SK-N-SH (cell line): ENCODE measurements around the gene RAB3B. TPM values are rescaled to one million over a fixed set of nuclear protein-coding genes. Genes with fewer than 3 reads are reported as not detected.

Experiments
- CTCF ChIA-PET: fragments of 300-600, 350-600 bp; formaldehyde crosslinking; extraction: SDS; loops from one replicate; lab custom pipeline; 2021; lab: Yijun Ruan, JAX
- POLR2A ChIA-PET: fragments of 350-600 bp; sonication (Branson Sonifier 250); formaldehyde crosslinking; extraction: SDS; loops from one replicate; lab custom pipeline; 2020; ENCODE audit warnings: antibody characterized with exemption, inconsistent platforms; lab: Yijun Ruan, JAX
- DNase-seq: peaks from one replicate; pipeline ENCODE4 v3.0.0; 2012
- H2AFZ ChIP-seq: fragments of 200-600 bp; sonication (generic); 2 replicates; pipeline ENCODE4 v1.8.1; 2016; ENCODE audit warnings: antibody characterized with exemption, mild to moderate bottlenecking, low read depth
- H3F3A ChIP-seq: fragments of 200-600 bp; sonication (generic); replicated peaks from 2 replicates; pipeline ENCODE3; 2016; ENCODE audit warnings: antibody characterized with exemption, mild to moderate bottlenecking; ENCODE audit not compliant: insufficient read depth
- H3K27ac ChIP-seq, 2 experiments: fragments of 200-500 bp in 1 of 2; fragments of 200-600 bp in 1 of 2; sonication (Bioruptor generic) in 1 of 2; sonication (generic), shearing (Covaris generic) in 1 of 2; 2 replicates each; pipeline versions ENCODE4 v1.5.1 to v1.6.1; 2014 to 2016; ENCODE audit warnings: low read depth in 2 of 2, inconsistent platforms in 1 of 2, low read length in 1 of 2, mild to moderate bottlenecking in 1 of 2, mixed read lengths in 1 of 2
- H3K27me3 ChIP-seq: fragments of 200-600 bp; sonication (generic), shearing (Covaris generic); 2 replicates; pipeline ENCODE4 v1.6.1; 2016; ENCODE audit warnings: mixed run types; ENCODE audit not compliant: insufficient read depth
- H3K36me3 ChIP-seq, 2 experiments: fragments of 200-500 bp in 1 of 2; fragments of 200-600 bp in 1 of 2; sonication (Bioruptor generic) in 1 of 2; sonication (generic) in 1 of 2; replicated peaks in 1 of 2; 2 replicates each; pipeline versions ENCODE3 to v1.5.1; 2014 to 2016; ENCODE audit warnings: low read length in 1 of 2, mild to moderate bottlenecking in 1 of 2; ENCODE audit not compliant: insufficient read depth in 2 of 2, control insufficient read depth in 1 of 2
- H3K4me1 ChIP-seq, 2 experiments: fragments of 200-500 bp in 1 of 2; fragments of 200-600 bp in 1 of 2; sonication (Bioruptor generic) in 1 of 2; sonication (generic), shearing (Covaris generic) in 1 of 2; 2 replicates each; pipeline versions ENCODE4 v1.5.1 to v1.6.1; 2014 to 2016; ENCODE audit warnings: low read depth in 1 of 2, low read length in 1 of 2, mixed run types in 1 of 2; ENCODE audit not compliant: insufficient read depth in 2 of 2, control insufficient read depth in 1 of 2
- H3K4me2 ChIP-seq: fragments of 200-600 bp; sonication (generic), shearing (Covaris generic); 2 replicates; pipeline ENCODE4 v1.6.1; 2017; ENCODE audit warnings: mixed run types
- H3K4me3 ChIP-seq, 2 experiments: fragments of 200-500 bp in 1 of 2; fragments of 200-600 bp in 1 of 2; sonication (Bioruptor generic) in 1 of 2; sonication (generic), shearing (Covaris generic) in 1 of 2; 2 replicates each; pipeline versions ENCODE4 v1.5.1 to v1.8.1; 2014 to 2016; ENCODE audit warnings: low read depth in 2 of 2, inconsistent platforms in 1 of 2, low read length in 1 of 2, mild to moderate bottlenecking in 1 of 2, mixed read lengths in 1 of 2, moderate library complexity in 1 of 2
- H3K79me2 ChIP-seq: fragments of 200-600 bp; sonication (generic); 2 replicates; pipeline ENCODE4 v1.8.1; 2017; ENCODE audit warnings: mild to moderate bottlenecking; ENCODE audit not compliant: insufficient read depth
- H3K9ac ChIP-seq: fragments of 200-600 bp; sonication (generic); 2 replicates; pipeline ENCODE4 v1.6.1; 2017; ENCODE audit warnings: mixed run types
- H3K9me2 ChIP-seq: fragments of 200-600 bp; sonication (generic); 2 replicates; pipeline ENCODE4 v1.6.1; 2017; ENCODE audit warnings: mixed run types
- H3K9me3 ChIP-seq: fragments of 200-600 bp; sonication (generic); 2 replicates; pipeline ENCODE4 v1.6.1; 2017; ENCODE audit warnings: mixed run types, mild to moderate bottlenecking, moderate library complexity
- H4K20me1 ChIP-seq: fragments of 200-600 bp; sonication (generic); 2 replicates; pipeline ENCODE4 v1.6.1; 2017; ENCODE audit warnings: mild to moderate bottlenecking, mixed run types; ENCODE audit not compliant: insufficient read depth
- CHD2 ChIP-seq: fragments of 150-350 bp; IDR thresholded peaks from 2 replicates; pipeline ENCODE4 v1.6.1; 2018; ENCODE audit warnings: low read length; ENCODE audit not compliant: partially characterized antibody
- ELF1 ChIP-seq: IDR thresholded peaks from 2 replicates; pipeline ENCODE4 v1.4.0; 2012
- EZH2phosphoT487 ChIP-seq: fragments of 200-600 bp; sonication (generic); IDR thresholded peaks from 2 replicates; pipeline ENCODE4 v1.6.1; 2017; ENCODE audit warnings: low read depth, mixed run types, mild to moderate bottlenecking, antibody characterized with exemption, moderate library complexity, borderline replicate concordance
- FOXM1 ChIP-seq: IDR thresholded peaks from 2 replicates; pipeline ENCODE4 v1.4.0; 2012; ENCODE audit warnings: low read depth, mild to moderate bottlenecking
- JUND ChIP-seq: IDR thresholded peaks from 2 replicates; pipeline ENCODE4 v1.4.0; 2012
- MAX ChIP-seq: IDR thresholded peaks from 2 replicates; pipeline ENCODE4 v1.4.0; 2012; ENCODE audit warnings: low read depth
- MEF2A ChIP-seq: IDR thresholded peaks from 2 replicates; pipeline ENCODE4 v1.4.0; 2012; ENCODE audit warnings: low read depth, borderline replicate concordance
- MXI1 ChIP-seq: IDR thresholded peaks from 2 replicates; pipeline ENCODE4 v1.6.1; 2012; ENCODE audit warnings: mild to moderate bottlenecking, low read depth, low read length, improper control_type of control experiment
- NFIC ChIP-seq: IDR thresholded peaks from 2 replicates; pipeline ENCODE4 v1.4.0; 2012; ENCODE audit warnings: borderline replicate concordance
- RCOR1 ChIP-seq: fragments of 150-350 bp; IDR thresholded peaks from 2 replicates; pipeline ENCODE4 v1.6.1; 2017; ENCODE audit warnings: antibody characterized with exemption, low read length
- RFX5 ChIP-seq: IDR thresholded peaks from 2 replicates; pipeline ENCODE4 v1.6.1; 2012; ENCODE audit warnings: mild to moderate bottlenecking, improper control_type of control experiment, low read length
- SIN3A ChIP-seq: IDR thresholded peaks from 2 replicates; pipeline ENCODE4 v1.6.1; 2012; ENCODE audit warnings: low read depth, mild to moderate bottlenecking, low read length, moderate library complexity, borderline replicate concordance
- TCF12 ChIP-seq: IDR thresholded peaks from 2 replicates; pipeline ENCODE4 v1.4.0; 2012
- USF2 ChIP-seq: fragments of 150-350 bp; IDR thresholded peaks from 2 replicates; pipeline ENCODE4 v1.6.1; 2017; ENCODE audit warnings: antibody characterized with exemption, low read length, low read depth, borderline replicate concordance
- ZBTB33 ChIP-seq: IDR thresholded peaks from 2 replicates; pipeline ENCODE4 v1.4.0; 2012; ENCODE audit warnings: low read depth, borderline replicate concordance
- whole genome bisulfite sequencing: methylation state at CpG from one replicate; pipeline ENCODE4 v1.1.6; 2017; ENCODE audit warnings: low lambda C conversion rate; 5-methylcytosine and 5-hydroxymethylcytosine counted together
- polyA plus RNA-seq, 3 experiments: library from polyadenylated mRNA; depleted of rRNA; stranded (reverse); fragments of >200 nt; gene quantifications; 2 replicates each; pipeline ENCODE4 v1.2.3, GENCODE V29; 2012
- TF ChIP-seq, protein P1 (sequence below): fragments of 150-350 bp; IDR thresholded peaks from 2 replicates; pipeline ENCODE4 v1.6.1; 2016; ENCODE audit warnings: mild to moderate bottlenecking, low read depth, low read length

RAB3B gene
- polyA plus RNA-seq, 1 of the 3 experiments (the other 2 are of a cell fraction): 10.2 TPM

- no peak for DNase-seq
- Histone ChIP-seq H3K27me3 (no peaks in the 10 kb centered on the region), H3K79me2 (peaks cover 63% of the 10 kb centered on the region; the same call in 1 of the 2 replicates), H3K4me1 (peaks cover 7 to 54% of the 10 kb centered on the region in 2 experiments; a peak in 2 of 4 replicates), H3K4me2 (no peak overlapping the region), H3K9ac (no peak overlapping the region), H4K20me1 (no peaks in the 10 kb centered on the region), H3K36me3 (peaks cover 0 to 15% of the 10 kb centered on the region in 2 experiments), H3K9me3 (no peaks in the 10 kb centered on the region), H3K4me3 (no peak overlapping the region), H3F3A (peaks cover 6% of the 10 kb centered on the region), H2AFZ (no peak overlapping the region), H3K27ac (no peak overlapping the region), H3K9me2 (no peaks in the 10 kb centered on the region)
- POLR2A ChIA-PET: no interaction called here
- 97% methylated on average over 7 of the region's 7 CpGs for WGBS
- CTCF ChIA-PET: interaction anchor here (0.6 kb wide), 1 partner anchor 15 kb away, joined by 3 read pairs; no protein-coding TSS in a partner anchor
- no peak for TF ChIP-seq SIN3A
- no peak for TF ChIP-seq MEF2A
- no peak for TF ChIP-seq FOXM1
- TF ChIP-seq NFIC: no peak
- TF ChIP-seq TCF12: no peak
- no peak for TF ChIP-seq CHD2
- TF ChIP-seq ELF1: no peak
- no peak for TF ChIP-seq MXI1
- TF ChIP-seq JUND: no peak
- no peak for TF ChIP-seq RFX5
- TF ChIP-seq USF2: no peak
- TF ChIP-seq ZBTB33: no peak
- TF ChIP-seq MAX: no peak
- no peak for TF ChIP-seq EZH2phosphoT487
- TF ChIP-seq RCOR1: no peak
- TF ChIP-seq, protein P1, sequence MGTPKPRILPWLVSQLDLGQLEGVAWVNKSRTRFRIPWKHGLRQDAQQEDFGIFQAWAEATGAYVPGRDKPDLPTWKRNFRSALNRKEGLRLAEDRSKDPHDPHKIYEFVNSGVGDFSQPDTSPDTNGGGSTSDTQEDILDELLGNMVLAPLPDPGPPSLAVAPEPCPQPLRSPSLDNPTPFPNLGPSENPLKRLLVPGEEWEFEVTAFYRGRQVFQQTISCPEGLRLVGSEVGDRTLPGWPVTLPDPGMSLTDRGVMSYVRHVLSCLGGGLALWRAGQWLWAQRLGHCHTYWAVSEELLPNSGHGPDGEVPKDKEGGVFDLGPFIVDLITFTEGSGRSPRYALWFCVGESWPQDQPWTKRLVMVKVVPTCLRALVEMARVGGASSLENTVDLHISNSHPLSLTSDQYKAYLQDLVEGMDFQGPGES: no peak
Observed at GRCh38 chr1:51957618-51958017, 32.9 kb downstream of the RAB3B start.
